ENCODE results near the gene FOXN3. TPM values are rescaled to one million over a fixed set of nuclear protein-coding genes. Genes with fewer than 3 reads are reported as not detected.
"Not testable (repeated sequence)": the region's sequence is repeated elsewhere in the genome, so short reads cannot be mapped to it uniquely, and the experiment has no call there.

The FOXN3 gene
- total RNA-seq, 2 donors from 2014 or later = 42.3 to 61.6 TPM

DNA sequence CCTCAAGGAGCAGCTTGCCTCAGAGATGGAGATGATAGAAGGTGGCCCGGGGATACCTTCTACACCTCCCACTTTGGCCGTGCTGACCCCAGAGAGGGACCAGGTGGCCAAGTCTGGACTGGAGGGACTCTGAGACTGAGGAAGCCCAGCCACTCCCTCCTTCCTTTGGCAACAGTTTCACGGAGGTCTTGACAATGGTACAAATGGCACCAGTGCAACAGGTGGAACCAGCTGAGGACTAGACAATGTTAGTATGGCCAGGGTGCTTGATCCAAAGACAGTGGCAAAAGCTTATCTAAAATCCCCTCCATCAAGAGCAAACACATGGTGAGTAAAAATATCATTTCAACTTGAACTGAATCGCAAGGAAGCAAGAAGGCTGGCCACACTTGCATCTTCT is 117.4 kb downstream of the FOXN3 start:
- TF ChIP-seq, protein P1, sequence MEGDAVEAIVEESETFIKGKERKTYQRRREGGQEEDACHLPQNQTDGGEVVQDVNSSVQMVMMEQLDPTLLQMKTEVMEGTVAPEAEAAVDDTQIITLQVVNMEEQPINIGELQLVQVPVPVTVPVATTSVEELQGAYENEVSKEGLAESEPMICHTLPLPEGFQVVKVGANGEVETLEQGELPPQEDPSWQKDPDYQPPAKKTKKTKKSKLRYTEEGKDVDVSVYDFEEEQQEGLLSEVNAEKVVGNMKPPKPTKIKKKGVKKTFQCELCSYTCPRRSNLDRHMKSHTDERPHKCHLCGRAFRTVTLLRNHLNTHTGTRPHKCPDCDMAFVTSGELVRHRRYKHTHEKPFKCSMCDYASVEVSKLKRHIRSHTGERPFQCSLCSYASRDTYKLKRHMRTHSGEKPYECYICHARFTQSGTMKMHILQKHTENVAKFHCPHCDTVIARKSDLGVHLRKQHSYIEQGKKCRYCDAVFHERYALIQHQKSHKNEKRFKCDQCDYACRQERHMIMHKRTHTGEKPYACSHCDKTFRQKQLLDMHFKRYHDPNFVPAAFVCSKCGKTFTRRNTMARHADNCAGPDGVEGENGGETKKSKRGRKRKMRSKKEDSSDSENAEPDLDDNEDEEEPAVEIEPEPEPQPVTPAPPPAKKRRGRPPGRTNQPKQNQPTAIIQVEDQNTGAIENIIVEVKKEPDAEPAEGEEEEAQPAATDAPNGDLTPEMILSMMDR (IDR thresholded peaks at IDR 0.05) = no peak
- Histone ChIP-seq H3K4me3 (no peak overlapping the region), H3K9me3 (no peaks in the 10 kb centered on the region), H3K27ac (no peak overlapping the region), H3K36me3 (replicated peaks in 1 of 2; ENCODE audit: insufficient read depth in 1 of 2, low read depth in 2 of 2) (no peaks in the 10 kb centered on the region), H3K27me3 (no peaks in the 10 kb centered on the region), H3K4me1 (peaks cover 12% of the 10 kb centered on the region)
- ATAC-seq (no peak), DNase-seq (no peak)
- intact Hi-C loops (cut with DNase I) = no loop called here
- 92% methylated on average over 3 to 4 of the region's 4 CpGs for WGBS, 2 donors

DNA sequence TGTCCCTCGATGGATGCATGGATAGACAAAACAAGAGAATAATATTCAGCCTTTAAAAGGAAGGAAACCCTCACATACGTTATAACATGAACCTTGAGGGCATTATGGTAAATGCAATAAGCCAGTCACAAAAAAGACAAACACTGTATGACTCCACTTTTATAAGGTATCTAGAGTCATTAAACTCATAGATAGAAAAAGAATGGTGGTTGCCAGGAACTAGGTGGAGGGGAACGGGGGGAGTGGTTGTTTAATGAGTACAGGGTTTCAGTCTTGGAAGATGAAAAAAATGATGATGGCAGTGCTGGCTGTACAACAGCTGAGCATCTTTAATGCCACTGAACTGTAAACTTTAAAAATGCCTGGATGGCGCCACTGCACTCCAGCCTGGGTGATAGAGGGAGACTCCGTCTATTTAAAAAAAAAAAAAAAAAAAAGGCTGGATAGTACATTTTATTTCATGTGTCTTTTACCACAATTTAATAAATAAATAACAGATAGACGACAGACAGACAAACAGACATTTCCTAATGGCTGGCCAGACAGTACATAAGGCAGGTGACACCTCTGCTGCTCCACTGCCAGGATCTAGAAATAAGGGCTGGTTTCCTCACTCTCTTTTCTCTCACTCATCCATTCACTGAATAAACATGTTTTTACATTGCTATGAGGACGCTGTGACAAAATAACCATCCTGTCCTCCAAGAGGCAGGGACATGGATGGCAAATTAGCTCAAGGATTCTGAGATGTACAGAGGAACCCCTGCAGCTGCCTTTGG is 118.8 kb downstream of the FOXN3 start:
- Histone ChIP-seq H3K4me3 (no peak overlapping the region), H3K36me3 (replicated peaks in 1 of 2; ENCODE audit: insufficient read depth in 1 of 2, low read depth in 2 of 2) (no peaks in the 10 kb centered on the region), H3K27me3 (no peaks in the 10 kb centered on the region), H3K9me3 (no peaks in the 10 kb centered on the region), H3K27ac (no peak overlapping the region), H3K4me1 (peaks cover 14% of the 10 kb centered on the region)
- TF ChIP-seq, protein P1 (IDR thresholded peaks at IDR 0.05) = no peak
- no peak for TF ChIP-seq POLR2A (IDR thresholded peaks at IDR 0.05)
- WGBS, 2 donors = 85 to 86% methylated on average over 7 of the region's 7 CpGs
- intact Hi-C loops (cut with DNase I) = no loop called here
- ATAC-seq (no peak), DNase-seq (no peak)

DNA sequence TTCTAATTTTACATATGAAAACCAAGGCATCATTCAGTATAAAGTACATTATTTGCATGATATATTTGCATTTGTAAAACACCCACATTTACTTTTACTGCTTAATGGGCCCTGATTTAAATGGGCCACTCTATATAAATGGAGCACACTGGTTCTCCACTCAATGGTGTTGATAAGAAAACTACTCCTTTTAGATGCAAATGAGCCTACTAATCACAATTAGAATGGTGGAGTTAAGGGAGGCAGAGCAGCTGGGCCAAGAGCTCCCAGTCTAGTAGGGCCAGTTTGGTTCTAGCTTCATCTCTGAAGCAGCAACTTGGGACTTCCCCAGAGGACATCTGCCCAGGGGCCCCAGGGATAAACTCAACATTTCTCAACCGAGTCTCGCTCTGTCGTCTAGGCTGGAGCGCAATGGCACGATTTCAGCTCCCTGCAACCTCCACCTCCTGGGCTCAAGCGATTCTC is 120.7 kb downstream of the FOXN3 start:
- ATAC-seq (no peak), DNase-seq (no peak)
- 85 to 97% methylated on average over 6 of the region's 6 CpGs for WGBS, 2 donors
- no peaks in the 10 kb centered on the region for H3K27me3 ChIP-seq
- no peaks in the 10 kb centered on the region for H3K36me3 ChIP-seq (replicated peaks in 1 of 2; ENCODE audit: insufficient read depth in 1 of 2, low read depth in 2 of 2)
- no peak overlapping the region for H3K27ac ChIP-seq
- no peak for TF ChIP-seq POLR2A (IDR thresholded peaks at IDR 0.05)
- TF ChIP-seq, protein P1 (IDR thresholded peaks at IDR 0.05) = no peak
- no peaks in the 10 kb centered on the region for H3K9me3 ChIP-seq
- peaks cover 17% of the 10 kb centered on the region for H3K4me1 ChIP-seq
- H3K4me3 ChIP-seq = no peak overlapping the region
- intact Hi-C loops (cut with DNase I) = no loop called here

DNA sequence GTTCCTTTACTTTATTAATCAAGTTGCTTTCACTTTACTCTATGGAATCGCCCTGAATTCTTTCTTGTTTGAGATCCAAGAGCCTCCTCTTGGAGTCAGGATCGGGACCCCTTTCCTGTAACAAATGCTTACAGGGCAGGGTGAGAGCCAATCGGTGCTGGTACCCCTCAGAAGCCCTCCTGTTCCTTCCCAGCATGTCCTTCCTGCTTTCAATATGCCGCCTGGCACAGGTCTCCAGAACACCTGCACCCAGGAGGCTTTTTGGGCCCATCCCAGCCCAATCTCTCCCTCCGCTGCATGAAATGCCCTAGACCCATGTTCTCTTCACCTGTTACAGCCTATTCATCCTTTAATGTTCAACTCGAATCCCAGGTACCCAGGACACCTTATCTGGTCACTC is 122.2 kb downstream of the FOXN3 start:
- H3K27me3 ChIP-seq = no peaks in the 10 kb centered on the region
- H3K36me3 ChIP-seq (replicated peaks in 1 of 2; ENCODE audit: insufficient read depth in 1 of 2, low read depth in 2 of 2) = no peaks in the 10 kb centered on the region
- H3K4me1 ChIP-seq = peaks cover 17% of the 10 kb centered on the region
- DNase-seq (no peak), ATAC-seq (no peak)
- intact Hi-C loops (cut with DNase I) = no loop called here
- TF ChIP-seq POLR2A (IDR thresholded peaks at IDR 0.05) = no peak
- TF ChIP-seq, protein P1 (IDR thresholded peaks at IDR 0.05) = no peak
- H3K9me3 ChIP-seq = no peaks in the 10 kb centered on the region
- H3K27ac ChIP-seq = no peak overlapping the region
- 95 to 96% methylated on average over 6 of the region's 6 CpGs for WGBS, 2 donors
- H3K4me3 ChIP-seq = no peak overlapping the region

DNA sequence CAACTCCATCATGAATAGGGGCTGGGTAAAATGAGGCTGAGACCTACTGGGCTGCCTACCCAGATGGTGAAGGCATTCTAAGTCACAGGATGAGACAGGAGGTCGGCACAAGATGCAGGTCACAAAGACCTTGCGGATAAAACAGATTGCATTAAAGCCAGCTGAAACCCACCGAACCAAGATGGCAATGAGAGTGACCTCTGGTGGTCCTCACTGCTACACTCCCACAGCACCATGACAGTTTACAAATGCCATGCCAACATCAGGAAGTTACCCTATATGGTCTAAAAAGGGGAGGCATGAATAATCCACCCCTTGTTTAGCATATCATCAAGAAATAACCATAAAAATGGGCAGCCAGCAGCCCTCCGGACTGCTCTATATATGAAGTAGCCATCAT is 122.6 kb downstream of the FOXN3 start:
- ATAC-seq; H3K4me3 ChIP-seq; H3K27ac ChIP-seq; H3K27me3 ChIP-seq; H3K9me3 ChIP-seq; H3K36me3 ChIP-seq (replicated peaks in 1 of 2; ENCODE audit: insufficient read depth in 1 of 2, low read depth in 2 of 2); DNase-seq; intact Hi-C loops (cut with DNase I): not testable (repeated sequence)
- H3K4me1 ChIP-seq = peaks cover 17% of the 10 kb centered on the region
- WGBS, 2 donors = 79 to 84% methylated on average over 4 of the region's 4 CpGs
